Stimulated activated CD8-positive, alpha-beta memory T cell treated with anti-CD3 and anti-CD28 coated beads, Interleukin-12 subunit alpha, Interleukin-12 subunit beta, amount 100 ng/mL, for 24 hours (primary cell): ENCODE measurements around the gene PLAU.
"Not testable (repeated sequence)": the region's sequence is repeated elsewhere in the genome, so short reads cannot be mapped to it uniquely, and the experiment has no call there.

Experiments used
- DNase-seq: peaks from one replicate; pipeline ENCODE4 v3.0.0-alpha.2; 2020; ENCODE audit errors: extremely low read depth

Gene PLAU

GRCh38 chr10:73898730-73899410 lies 12.1 kb upstream of the PLAU start:
- DNase-seq: no peak

DNA sequence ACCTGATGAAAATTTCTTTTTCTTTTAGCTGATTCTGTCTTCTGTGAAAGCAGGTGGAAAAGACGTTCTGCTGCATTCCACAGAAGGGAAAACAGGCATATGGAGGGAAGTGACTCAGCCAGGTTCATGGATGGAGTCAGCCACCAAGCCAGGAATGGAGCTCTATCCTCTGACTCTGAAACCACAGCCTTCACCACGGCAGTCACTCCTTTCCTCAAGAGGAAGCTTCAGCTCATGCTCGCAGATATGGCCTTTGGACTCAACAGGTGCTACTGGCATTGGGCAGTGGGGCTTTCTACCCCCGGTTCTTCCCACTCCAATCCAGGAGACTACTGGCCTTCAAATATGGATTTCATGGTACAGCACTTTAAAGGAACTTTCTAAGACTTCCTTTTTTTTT lies 11.5 kb upstream of the PLAU start:
- no peak for DNase-seq

- no peak for DNase-seq
These were observed 10.9 kb upstream of the PLAU start for GRCh38 chr10:73900064-73900463.

GRCh38 chr10:73901261-73901660 lies 9.7 kb upstream of the PLAU start:
- no peak for DNase-seq

DNA sequence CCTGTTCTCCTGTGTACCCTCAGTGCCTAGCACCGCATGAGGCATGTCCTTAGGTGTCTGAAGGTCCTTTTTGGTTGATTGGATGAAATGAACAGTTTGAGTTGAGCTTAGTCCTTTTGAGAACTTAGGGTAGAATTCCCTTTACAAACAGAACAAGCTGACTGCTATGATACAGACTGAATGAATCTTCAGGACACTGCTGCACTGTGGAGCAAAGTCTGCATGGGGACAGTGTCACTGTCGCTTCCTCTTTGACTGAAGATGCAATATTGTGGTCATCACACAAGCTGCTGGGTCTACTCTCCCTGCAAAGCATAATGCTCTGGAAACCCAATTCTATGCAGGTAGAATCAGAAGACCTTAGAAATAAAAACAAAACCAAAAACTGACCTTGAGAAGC lies 8.6 kb upstream of the PLAU start:
- DNase-seq: no peak

- no peak for DNase-seq
These were observed 5.5 kb upstream of the PLAU start for GRCh38 chr10:73905256-73906020.

DNA sequence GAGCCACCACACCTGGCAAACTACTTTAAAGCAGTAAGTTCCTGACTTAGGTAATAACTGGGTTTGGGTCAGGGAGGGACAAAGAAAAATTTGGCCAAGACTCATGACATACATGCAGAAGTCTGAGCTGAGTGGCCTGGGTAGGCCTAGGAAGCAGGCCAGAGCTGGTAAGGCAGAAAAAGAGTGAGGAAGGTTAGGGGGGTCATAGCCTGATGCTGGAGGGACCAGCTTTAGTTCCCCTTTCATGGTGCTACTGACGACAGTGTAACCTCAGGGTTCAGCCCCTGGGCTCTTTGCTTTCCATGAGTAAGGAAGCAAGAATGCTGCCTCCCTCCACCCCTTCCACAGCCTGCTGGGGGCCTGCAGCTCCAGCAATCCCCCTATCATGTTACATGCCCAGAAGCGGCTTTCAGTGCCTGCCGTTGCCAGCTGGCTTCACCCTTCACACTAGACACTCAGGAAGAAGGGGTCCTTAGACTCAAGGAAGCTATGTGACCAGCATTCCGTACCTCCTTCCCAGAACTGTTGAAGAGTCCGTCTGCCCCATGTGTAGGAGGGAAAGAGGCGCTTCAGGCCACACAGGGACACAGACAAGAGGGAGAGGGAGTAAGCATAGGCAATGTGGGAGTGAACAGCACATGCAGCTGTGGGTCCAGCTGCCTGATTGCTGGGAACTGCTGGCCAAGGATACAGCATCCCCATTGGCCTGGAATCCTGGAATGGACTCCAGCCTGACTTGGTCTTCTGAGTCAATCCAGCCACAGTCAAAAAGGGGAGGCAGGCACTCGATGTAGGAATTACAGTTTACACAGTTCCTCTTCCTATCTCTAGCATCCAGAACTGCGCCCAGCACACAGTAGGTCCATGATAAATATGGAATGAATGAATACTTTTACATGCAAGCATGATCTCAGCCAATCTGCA lies 4.1 kb upstream of the PLAU start:
- DNase-seq: no peak

GRCh38 chr10:73907841-73908517 lies 3.0 kb upstream of the PLAU start:
- no peak for DNase-seq

DNA sequence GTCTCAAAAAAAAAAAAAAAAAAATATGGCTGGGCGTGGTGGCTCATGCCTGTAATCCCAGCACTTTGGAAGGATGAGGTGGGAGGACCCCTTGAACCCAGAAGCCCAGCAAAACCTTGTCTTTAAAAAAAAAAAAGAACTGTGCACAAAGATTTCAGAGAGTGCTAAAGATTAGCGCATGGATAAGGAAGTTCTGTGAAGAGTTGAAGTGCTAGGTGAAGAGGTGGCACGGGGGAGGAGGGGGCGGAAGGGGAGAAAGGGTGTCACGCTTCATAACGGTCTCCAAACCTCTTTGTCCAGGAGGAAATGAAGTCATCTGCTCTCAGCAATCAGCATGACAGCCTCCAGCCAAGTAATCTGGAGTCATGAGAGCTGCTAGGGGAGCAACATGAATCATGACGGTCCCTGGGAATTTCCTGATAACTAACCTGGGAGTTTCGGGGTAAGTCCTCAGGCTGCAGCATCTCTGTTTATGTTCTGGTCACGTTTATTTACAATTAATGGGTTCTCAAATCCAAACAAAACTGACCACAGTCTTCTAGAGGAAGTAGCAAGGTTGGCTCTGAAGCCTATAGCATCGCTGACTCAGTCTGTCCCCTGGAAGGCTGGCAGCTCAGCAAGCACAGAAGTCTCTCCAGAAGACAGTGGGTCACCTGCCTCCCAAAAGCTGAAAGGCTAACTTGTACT lies 1.9 kb upstream of the PLAU start:
- DNase-seq: no peak

DNA sequence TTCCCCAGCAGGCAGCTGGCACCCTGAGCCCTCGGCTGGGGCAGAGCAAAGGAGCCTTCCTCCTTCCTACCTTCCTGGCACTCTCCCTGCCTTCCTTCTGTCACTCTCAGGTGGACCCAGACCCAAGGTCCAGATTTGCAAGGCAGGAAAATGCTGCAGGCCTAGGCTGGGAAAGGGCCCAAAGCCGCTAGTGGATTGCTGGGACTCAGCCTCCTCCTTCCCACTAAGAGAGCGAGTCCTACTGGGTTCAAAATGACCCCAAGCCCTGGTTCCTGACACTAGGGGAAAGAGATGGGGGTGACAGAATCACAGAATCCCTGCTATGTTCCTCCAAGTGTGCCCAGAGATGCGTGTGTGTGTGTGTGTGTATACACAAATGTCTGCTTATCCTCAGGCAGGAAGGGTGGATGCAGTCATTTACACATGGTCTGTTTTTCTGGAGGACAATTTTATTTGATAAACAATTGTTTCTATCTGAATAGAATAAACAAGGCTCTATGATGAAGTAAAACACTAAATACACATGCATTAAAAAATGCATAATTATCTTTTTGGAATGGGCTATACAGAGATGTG lies 1.3 kb upstream of the PLAU start:
- DNase-seq: no peak

- no peak for DNase-seq
These were observed 550 bp upstream of the PLAU start for GRCh38 chr10:73910401-73910763.

DNA sequence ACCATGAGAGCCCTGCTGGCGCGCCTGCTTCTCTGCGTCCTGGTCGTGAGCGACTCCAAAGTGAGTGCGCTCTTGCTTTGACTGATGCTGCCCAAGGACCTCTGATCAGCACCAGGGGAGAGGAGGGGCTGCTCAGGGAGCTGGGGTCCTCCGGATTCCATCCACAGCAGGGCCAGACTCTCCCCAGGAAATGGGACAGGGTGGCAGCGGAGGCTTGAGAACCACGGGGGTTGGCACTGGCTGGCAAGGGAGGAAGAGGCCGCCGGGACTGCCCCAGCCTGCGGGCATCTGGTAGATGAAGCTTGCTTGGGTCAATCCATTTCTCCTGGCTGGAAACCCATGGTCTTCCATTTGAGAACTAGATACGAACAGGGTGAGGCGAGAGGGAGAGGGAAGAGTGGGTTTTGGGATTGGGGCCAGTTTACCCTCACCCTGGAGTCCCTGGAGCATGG lies 647 bp downstream of the PLAU start:
- DNase-seq: no peak

GRCh38 chr10:73914036-73914435 lies 3.1 kb downstream of the PLAU start:
- no peak for DNase-seq

GRCh38 chr10:73915206-73915851 lies 4.4 kb downstream of the PLAU start:
- no peak for DNase-seq

DNA sequence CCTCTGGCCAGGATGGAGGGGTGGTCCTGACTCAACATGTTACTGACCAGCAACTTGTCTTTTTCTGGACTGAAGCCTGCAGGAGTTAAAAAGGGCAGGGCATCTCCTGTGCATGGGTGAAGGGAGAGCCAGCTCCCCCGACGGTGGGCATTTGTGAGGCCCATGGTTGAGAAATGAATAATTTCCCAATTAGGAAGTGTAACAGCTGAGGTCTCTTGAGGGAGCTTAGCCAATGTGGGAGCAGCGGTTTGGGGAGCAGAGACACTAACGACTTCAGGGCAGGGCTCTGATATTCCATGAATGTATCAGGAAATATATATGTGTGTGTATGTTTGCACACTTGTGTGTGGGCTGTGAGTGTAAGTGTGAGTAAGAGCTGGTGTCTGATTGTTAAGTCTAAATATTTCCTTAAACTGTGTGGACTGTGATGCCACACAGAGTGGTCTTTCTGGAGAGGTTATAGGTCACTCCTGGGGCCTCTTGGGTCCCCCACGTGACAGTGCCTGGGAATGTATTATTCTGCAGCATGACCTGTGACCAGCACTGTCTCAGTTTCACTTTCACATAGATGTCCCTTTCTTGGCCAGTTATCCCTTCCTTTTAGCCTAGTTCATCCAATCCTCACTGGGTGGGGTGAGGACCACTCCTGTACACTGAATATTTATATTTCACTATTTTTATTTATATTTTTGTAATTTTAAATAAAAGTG lies 6.0 kb downstream of the PLAU start:
- no peak for DNase-seq

- no peak for DNase-seq
These were observed 6.8 kb downstream of the PLAU start for GRCh38 chr10:73917566-73918305.

GRCh38 chr10:73919481-73919880 lies 8.5 kb downstream of the PLAU start:
- not testable (repeated sequence) for DNase-seq

- DNase-seq: no peak
These were observed 9.2 kb downstream of the PLAU start for GRCh38 chr10:73920089-73920488.
